ENCODE results near the gene MED1. TPM values are rescaled to one million over a fixed set of nuclear protein-coding genes. Genes with fewer than 3 reads are reported as not detected.

Gene MED1
- total RNA-seq, 1 donor from 2014 or later = 21.6 TPM

GRCh38 chr17:39400547-39401411 is 50.3 kb downstream of the MED1 start:
- FAIRE-seq = no peak
- Histone ChIP-seq H3K27me3 (ENCODE audit: control insufficient read depth, insufficient read depth, low read length) (no peaks in the 10 kb centered on the region), H3K4me3 (ENCODE audit: low read depth, low read length) (peak overlapping the region; percentile 97), H3K36me3 (ENCODE audit: control insufficient read depth, insufficient read depth, low read length) (no peaks in the 10 kb centered on the region)
- TF ChIP-seq CTCF (IDR thresholded peaks at IDR 0.05; ENCODE audit: insufficient read depth, low read length, severe bottlenecking) = no peak
- DNase-seq (ENCODE audit: low read depth) = peak; percentile 15

DNA sequence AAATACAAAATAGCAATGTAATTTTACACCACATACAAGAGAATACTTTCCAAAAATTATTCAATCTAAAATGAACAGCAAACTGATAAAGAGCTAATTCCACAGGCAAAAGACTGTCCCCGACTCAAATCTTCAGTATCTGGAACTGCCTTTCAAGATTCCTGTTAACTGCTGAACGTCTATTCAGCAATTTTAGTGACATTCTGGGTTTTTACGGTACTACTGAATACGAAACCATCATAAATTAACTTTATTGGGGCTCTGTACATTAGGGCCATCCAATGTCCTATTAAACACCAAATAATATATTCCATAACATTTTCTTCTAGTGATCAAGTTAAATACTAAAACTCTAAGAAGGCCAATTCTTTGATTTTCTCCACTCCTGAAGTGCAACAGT is 51.3 kb downstream of the MED1 start:
- FAIRE-seq = no peak

DNA sequence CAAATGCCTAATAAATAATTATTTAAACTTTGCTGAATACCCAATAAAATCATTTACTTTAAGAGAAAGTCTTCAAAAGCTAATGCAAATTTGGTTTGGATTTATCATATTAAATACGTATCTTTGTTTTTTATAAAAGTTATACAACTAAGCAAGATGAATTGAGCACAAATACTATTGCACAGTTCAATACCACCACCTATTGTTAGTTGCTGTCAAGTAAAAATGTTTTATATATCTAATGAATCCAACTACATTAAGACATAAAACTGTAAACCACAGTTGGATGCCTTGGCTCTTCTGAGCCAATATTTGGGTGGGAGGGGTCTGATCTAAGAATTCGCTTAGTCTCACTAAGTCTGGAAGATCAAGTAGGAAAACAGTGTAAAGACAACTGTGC is 57.3 kb downstream of the MED1 start:
- no peak for FAIRE-seq
- H3K36me3 ChIP-seq (ENCODE audit: control insufficient read depth, insufficient read depth, low read length) = no peaks in the 10 kb centered on the region
- no peak overlapping the region for H3K4me3 ChIP-seq (ENCODE audit: low read depth, low read length)
- no peak for TF ChIP-seq CTCF (IDR thresholded peaks at IDR 0.05; ENCODE audit: insufficient read depth, low read length, severe bottlenecking)
- no peak for DNase-seq (ENCODE audit: low read depth)
- no peaks in the 10 kb centered on the region for H3K27me3 ChIP-seq (ENCODE audit: control insufficient read depth, insufficient read depth, low read length)

More for the DNA sequence above, 51.3 kb downstream of the MED1 start:
- TF ChIP-seq CTCF (IDR thresholded peaks at IDR 0.05; ENCODE audit: insufficient read depth, low read length, severe bottlenecking) = no peak
- H3K27me3 ChIP-seq (ENCODE audit: control insufficient read depth, insufficient read depth, low read length) = no peaks in the 10 kb centered on the region
- no peaks in the 10 kb centered on the region for H3K36me3 ChIP-seq (ENCODE audit: control insufficient read depth, insufficient read depth, low read length)
- no peak overlapping the region for H3K4me3 ChIP-seq (ENCODE audit: low read depth, low read length)
- no peak for DNase-seq (ENCODE audit: low read depth)

DNA sequence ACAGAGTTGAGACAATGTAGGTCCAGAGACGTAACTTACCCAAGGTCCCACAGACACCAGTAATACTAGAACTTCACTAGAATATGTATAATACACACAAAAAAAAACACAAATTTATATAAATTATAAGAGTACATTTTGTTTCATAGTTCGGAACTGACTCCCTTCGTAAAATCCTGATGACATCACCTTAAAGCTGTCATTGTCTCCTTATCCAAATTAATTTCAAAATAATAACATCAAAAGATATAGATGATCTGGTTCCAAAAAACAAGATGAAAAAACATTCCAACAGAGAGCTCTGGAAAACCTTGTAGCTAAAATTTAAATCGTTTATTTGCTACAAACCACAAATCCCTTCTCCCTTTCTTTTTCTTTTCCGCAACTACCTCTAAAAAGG is 59.6 kb downstream of the MED1 start:
- DNase-seq (ENCODE audit: low read depth) (no peak), FAIRE-seq (no peak)
- Histone ChIP-seq H3K27me3 (ENCODE audit: control insufficient read depth, insufficient read depth, low read length) (no peaks in the 10 kb centered on the region), H3K36me3 (ENCODE audit: control insufficient read depth, insufficient read depth, low read length) (no peaks in the 10 kb centered on the region), H3K4me3 (ENCODE audit: low read depth, low read length) (no peak overlapping the region)
- TF ChIP-seq CTCF (IDR thresholded peaks at IDR 0.05; ENCODE audit: insufficient read depth, low read length, severe bottlenecking) = no peak

DNA sequence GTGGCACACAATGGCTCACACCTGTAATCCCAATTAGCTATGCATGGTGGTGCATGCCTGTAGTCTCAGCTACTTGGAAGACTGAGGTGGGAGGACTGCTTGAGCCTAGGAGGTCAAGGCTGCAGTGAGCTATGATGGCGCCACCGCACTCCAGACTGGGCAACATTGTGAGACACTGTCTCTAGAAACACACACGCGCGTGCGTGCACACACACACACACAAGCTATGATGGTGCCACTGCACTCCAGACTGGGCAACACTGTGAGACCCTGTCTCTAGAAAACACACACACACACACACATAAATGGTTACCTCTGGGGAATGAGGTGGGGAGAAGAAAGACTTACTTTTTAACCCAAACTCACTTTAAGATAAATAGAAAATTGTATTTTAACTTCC is 66.0 kb downstream of the MED1 start:
- DNase-seq (ENCODE audit: low read depth) = no peak
- no peaks in the 10 kb centered on the region for H3K36me3 ChIP-seq (ENCODE audit: control insufficient read depth, insufficient read depth, low read length)
- TF ChIP-seq CTCF (IDR thresholded peaks at IDR 0.05; ENCODE audit: insufficient read depth, low read length, severe bottlenecking) = no peak
- H3K4me3 ChIP-seq (ENCODE audit: low read depth, low read length) = no peak overlapping the region
- FAIRE-seq = no peak
- H3K27me3 ChIP-seq (ENCODE audit: control insufficient read depth, insufficient read depth, low read length) = no peaks in the 10 kb centered on the region

GRCh38 chr17:39380144-39380543 is 70.9 kb downstream of the MED1 start:
- no peak overlapping the region for H3K4me3 ChIP-seq (ENCODE audit: low read depth, low read length)
- TF ChIP-seq CTCF (IDR thresholded peaks at IDR 0.05; ENCODE audit: insufficient read depth, low read length, severe bottlenecking) = no peak
- FAIRE-seq (no peak), DNase-seq (ENCODE audit: low read depth) (no peak)
- no peaks in the 10 kb centered on the region for H3K36me3 ChIP-seq (ENCODE audit: control insufficient read depth, insufficient read depth, low read length)
- no peaks in the 10 kb centered on the region for H3K27me3 ChIP-seq (ENCODE audit: control insufficient read depth, insufficient read depth, low read length)

Data from bronchial epithelial cell (primary cell).